ENCODE data around the gene UBN1.

Gene UBN1

GRCh38 chr16:4846901-4847773 lies at the start of gene UBN1, which contains the start of gene GLYR1:
Gene UBN1 (plus strand): TSS chr16:4847481. CDS start chr16:4852918, 5,437 bp downstream.
Gene GLYR1 (minus strand): TSS chr16:4847288. CDS start chr16:4847265, 23 bp downstream.
- peak; percentile 100 for DNase-seq

- DNase-seq, result no peak
These were observed 49.5 kb upstream of the UBN1 start for GRCh38 chr16:4797805-4798252.

DNA sequence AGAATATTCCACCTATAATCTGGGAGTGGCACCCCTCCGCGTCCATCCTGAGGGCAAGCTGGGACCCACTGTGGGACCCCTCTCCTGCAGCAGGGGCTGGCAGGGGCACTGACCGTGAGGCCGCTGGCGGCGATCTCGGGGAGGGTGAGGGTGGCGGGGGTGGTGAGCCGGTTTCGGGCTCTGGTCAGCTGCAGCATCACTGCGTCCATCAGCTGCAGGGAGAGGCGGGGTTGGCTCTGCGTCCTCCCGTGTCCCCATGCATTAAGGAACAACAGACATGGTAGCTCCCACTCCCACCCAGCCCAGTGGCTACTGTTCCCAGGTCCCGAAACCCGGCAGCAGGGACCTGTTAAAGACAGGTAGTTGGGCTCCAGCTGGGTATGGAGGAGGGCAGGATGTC lies 48.8 kb upstream of the UBN1 start:
- no peak for DNase-seq

DNA sequence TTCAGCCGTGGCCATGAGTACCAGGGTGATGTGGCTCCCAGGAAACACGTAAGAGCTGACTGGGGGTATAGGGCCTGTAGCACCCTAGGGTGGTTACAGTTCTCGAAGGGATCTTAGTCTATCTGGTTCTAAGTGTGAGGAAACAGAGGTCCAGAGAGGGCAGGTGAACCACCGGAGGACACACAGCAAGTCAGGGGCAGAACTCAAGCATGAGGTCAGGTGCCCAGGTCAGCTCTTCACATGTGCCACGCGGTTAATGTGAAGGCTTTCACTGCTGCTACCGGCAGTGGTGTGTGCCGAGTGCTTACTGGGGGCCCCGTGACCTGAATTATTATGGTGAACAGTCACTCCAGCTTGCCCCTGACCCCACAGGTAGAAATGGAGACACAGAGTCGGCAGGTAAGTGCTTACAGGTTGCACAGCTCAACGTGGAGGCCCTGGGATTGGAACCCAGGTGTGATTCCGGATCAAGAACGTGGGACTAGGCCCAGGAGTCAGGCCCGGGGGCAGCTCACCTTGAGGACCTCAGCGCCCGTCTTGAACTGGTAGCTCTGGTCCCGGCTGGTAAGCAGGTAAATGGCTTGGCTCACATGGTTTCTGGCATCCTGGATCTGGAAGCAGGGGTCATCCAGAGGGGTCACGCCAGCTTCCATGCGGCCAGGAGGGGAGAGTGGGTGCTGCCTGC lies 48.0 kb upstream of the UBN1 start:
- no peak for DNase-seq

DNA sequence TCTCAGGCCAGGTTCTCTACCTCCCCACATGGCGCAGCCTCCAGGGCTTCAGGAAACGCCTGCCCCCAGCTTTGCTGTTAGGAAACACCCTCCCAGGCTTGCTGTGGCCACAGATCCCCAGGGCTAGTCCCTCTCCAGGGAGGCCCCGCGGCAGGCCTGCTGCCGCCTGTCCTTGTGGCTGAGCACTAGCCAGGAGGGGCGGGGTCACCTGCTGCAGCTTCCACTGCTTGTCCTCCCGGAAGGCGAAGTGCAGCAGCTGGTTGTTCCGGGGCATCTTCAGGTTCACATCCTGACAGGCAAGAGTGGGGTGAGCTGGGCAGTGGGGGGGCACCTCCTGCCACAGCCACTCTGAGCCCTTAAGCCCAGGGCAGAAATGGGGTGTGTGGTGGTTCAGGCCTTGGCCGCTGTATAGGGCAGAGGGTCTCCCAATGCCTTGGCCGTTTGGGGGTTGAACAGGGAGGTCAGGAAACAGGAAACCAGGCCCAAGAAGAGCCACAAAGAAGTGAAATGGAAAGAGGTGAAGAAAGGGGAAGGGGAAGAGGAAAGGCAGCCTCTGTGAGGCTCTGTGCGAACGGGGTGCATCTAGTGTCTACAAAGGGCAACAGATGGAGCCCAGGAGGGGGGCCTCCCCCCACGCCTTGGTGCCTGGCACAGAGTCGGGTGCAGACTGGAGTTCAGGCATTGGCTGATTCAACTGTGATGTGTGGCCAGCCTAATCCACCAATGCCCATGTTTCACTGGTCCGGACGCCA lies 46.8 kb upstream of the UBN1 start:
- DNase-seq, result no peak

DNA sequence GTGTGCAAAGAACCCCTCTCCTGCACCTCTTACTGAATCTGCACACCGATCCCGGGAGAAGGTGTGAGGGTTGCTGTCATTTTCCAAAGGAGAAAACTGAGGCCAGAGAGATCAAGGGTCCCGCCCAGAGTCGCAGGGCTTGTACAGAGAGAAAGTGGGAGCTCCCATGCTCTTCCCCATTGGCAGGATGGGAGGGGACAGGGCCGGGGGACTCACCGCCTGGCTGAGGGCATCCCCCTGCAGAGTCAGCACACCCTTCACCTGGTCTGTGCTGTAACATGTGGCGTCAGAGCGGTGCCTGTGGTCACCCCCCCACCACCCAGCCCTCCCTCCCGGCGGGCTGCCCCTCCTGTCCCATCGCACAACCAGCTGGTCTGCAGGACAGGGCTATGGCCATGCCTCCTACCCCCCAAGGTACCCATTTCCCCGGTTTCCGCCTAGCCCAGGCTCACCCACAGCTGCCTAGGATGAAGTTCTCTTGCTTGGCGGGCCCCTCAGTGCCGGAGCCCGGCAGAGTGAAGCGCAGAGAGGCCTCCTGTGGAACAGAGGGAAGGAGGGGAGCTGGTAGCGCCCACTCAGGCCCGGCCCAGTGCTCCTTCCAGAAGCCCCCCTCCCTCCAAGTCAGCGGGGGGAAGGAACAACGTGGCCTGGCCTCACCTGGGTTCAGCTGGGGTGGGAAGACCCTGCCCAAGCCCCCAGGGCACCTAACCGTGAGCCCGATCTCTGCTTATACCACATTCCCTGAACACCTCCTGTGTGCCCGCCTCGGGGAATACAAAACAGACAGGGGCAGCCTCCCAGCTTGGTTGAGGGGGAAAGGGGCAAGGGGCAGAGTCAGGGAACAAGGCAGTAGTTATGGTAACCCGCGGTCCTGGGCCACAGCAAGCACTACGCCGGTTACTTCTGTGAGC lies 46.0 kb upstream of the UBN1 start:
- DNase-seq, result no peak

DNA sequence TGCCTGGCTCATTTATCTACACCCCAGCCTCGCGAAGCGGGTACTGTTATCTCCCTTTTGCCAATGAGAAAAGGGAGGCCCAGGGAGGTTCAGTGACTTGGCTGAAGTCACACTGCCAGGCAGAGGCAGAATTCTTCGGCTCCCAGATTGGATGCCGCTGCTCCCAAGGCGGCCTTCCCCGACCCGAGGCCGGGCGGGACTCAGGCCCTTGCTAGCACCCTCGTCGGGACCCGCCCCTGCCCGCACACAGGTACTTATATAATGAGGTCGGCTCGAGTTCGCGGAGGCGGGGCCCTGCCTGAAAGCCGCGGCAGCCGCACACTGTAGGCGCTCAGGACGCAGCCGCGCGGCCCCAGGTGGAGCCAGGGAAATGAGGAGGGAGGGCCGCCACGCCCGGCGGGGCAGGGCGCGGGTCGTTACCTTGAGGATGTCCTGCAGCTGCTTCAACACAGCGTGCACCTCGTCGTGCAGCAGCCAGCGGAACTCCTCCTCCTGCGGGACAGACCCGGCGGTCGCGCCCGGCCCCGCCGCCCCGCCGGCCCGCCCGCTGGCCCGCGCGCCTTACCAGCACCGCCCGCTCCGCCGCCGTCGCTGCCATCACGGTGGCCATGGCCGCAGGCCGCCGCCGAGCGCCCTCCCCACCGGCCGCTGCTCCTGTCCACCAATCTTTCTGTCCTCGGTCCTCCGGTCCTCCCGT lies 45.2 kb upstream of the UBN1 start, which contains the start of gene ROGDI:
TSS of gene ROGDI (minus strand) at position 672 of the 697 bp plus-strand sequence. CDS start at position 610, 62 bp downstream.
- DNase-seq, result peak; percentile 75 to 81

- peak; percentile 86 to 89 for DNase-seq
These were observed 44.5 kb upstream of the UBN1 start for GRCh38 chr16:4802659-4803287.

- no peak for DNase-seq
These were observed 43.9 kb upstream of the UBN1 start for GRCh38 chr16:4803401-4803844.

DNA sequence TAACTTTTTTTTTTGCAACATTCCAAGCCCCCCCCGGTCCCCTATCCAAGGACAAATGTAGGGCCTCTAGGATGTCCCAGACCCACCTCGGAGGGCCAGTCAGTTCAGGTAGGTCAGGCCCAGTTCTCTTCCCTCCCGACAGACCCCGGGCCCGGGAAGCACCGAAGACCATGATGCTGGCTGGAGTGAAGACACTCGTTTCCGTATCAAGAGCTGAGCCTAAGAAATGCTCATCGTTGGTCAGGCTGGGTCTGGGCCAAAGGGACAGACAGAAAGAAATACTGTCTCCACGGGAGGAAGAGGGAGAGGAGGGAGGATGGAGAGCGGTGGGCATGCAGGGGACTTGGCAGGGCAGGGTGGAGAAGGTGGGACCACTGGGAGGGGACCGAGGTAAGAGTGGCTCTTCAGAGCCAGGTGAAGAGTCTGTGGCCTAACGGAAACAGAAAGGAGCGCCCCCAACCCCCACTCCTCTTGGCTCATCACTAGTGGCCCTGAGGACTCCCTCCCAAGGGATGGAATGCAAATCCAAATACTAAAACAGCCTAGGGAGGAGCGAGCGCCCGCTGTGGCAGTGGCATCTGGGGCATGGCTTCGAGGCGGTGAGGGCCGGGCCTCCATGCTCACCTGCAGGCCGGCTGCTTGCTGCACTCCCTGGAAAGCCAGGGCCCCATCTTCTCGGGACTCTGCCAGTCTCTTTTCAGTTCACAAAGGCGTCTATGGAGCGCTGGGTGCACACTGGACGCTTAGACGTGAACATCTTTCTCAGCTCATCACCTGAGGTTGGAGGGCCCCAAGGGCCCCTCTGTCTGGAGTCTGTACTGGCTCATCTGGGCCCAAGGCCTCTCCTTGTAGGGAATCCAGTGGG lies 43.2 kb upstream of the UBN1 start:
- DNase-seq, result no peak

- DNase-seq, result no peak
These were observed 42.0 kb upstream of the UBN1 start for GRCh38 chr16:4805231-4805630.

- no peak for DNase-seq
These were observed 41.0 kb upstream of the UBN1 start for GRCh38 chr16:4806280-4806679.

- DNase-seq, result no peak
These were observed 36.0 kb upstream of the UBN1 start for GRCh38 chr16:4811242-4811641.

DNA sequence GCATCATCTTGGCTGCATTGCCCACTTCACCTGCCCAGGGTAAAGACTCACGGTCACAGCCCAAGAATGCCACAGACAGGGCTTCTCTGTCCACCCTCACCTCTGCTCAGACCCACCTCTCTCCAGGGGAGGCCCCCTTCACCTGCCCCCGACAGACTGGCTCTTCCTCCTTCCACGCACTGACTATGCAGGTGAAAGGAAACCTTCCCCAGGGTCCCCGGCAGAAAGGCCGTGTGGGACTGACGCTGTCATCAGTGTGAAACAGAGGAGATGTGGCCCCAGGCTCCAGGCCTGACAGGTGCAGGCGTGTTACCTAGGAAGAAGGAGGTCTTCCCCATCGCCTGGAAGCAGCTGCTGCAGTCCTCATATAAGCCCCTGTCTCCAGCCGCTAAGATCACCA lies 35.5 kb upstream of the UBN1 start:
- no peak for DNase-seq

DNA sequence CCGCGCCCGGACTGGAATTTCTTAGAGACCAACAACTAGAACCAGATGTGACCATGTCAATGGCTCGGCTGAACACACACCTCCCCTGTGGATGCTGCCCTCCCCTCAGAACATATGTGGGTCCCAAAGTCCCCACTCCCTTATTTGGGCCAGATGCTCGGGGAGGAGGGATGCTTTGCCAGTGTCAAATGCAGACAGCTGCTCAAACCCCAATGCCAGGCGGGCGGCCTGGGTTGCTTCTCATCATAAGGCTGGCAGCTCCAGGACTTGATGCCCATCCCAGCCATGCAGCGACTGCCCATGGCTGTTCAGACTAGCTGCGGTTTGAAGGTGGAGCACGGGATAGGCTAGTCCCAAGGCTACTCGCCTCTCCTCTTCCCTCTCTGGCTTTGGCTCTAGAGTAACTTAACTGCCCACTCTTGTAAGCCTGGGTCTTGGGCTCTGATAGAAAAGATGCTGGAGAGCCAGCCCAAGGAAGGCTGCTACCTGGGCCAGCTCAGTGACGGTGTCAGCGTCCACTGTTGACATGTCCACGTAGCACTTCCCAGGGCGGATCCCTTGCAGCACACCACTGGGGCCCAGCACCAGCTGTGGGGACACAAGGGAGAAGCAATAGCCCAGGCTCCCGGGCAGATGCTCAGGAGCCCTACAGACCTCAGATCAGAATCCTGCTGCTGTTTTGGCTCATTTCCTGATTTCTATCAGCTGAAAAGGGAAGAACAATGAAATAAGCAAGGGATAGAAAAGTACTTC lies 33.9 kb upstream of the UBN1 start:
- DNase-seq, result no peak

- DNase-seq, result no peak
These were observed 33.2 kb upstream of the UBN1 start for GRCh38 chr16:4814046-4814445.

- no peak for DNase-seq
These were observed 32.6 kb upstream of the UBN1 start for GRCh38 chr16:4814542-4815173.

- DNase-seq, result no peak
These were observed 26.6 kb upstream of the UBN1 start for GRCh38 chr16:4820652-4821051.

GRCh38 chr16:4825196-4825595 lies 22.1 kb upstream of the UBN1 start:
- DNase-seq, result no peak
